GM04503 (cell line): ENCODE results near the gene GEN1.

Source experiments
- DNase-seq: peaks from one replicate; pipeline ENCODE4 v3.0.0-alpha.2; 2012; ENCODE audit warnings: low read depth

Gene GEN1

GRCh38 chr2:17753803-17754663 lies at the start of gene GEN1, which contains the start of gene SMC6:
Gene GEN1 (plus strand): TSS chr2:17754138. CDS start chr2:17759944, 5,806 bp downstream.
Gene SMC6 (minus strand): TSS chr2:17753810. CDS start chr2:17745946, 7,864 bp downstream.
- DNase-seq = peak; percentile 55

DNA sequence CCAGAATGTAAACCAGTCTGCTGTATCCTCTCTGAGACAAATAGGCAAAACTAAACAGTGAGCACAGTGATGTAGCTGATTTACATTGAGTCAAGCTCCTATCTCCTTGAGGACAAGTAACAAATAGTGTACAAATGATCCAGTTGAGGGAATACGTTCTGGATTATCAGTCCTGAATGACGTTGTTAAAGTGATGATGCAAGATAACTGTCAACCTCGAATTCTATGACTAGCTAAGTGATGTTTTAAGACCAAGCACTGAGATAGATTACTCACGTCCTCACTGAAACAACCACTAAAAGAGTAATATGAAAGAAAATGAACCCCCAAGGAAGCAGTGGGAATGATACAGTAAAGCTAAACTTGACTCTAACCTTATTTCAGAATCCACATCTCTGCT lies 47.1 kb upstream of the GEN1 start:
- DNase-seq = no peak

GRCh38 chr2:17708501-17708900 lies 45.4 kb upstream of the GEN1 start:
- no peak for DNase-seq

GRCh38 chr2:17709897-17710296 lies 44.0 kb upstream of the GEN1 start:
- DNase-seq = no peak

- DNase-seq = no peak
Measured at GRCh38 chr2:17710547-17711248, 43.2 kb upstream of the GEN1 start.

GRCh38 chr2:17713291-17713690 lies 40.6 kb upstream of the GEN1 start:
- no peak for DNase-seq

- DNase-seq = no peak
Measured at GRCh38 chr2:17717666-17718065, 36.3 kb upstream of the GEN1 start.

- no peak for DNase-seq
Measured at GRCh38 chr2:17718689-17719088, 35.2 kb upstream of the GEN1 start.

DNA sequence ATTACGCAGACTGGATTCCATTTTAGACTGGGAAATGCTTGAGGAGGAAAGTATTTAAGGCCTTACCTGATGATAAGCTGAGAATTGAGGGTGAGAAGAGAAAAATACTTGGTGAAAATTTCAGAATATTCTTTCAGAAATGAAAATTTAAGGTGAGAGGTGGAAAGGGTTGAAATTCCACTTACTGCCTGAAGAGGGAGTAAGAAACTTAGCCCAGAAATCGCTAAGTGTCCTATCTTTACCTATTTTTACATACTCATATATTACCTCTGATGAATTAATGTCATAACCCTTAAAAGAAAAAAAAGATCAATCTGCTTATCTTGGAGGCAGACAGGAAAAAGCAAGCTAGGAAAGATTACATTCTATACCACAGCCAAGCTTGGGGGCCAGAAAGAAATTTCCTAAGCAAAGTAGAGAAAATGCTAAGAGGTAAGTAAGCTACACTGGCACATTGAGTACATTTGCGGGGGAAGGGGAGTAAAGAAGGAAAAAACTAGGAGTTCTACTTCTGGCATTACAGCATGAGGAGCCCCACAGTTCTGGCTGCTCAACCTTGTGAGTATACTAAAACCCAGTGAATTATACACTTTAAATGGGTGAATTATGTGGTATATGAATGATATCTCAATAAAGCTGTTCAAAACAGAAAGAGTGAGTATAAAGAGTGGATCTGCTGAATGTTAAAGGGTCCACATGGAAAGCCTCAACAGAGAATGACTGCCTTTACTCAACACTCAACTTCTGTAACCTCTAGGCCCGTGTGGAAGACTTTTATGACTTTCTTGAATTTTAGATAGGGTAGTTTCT lies 34.2 kb upstream of the GEN1 start:
- no peak for DNase-seq

DNA sequence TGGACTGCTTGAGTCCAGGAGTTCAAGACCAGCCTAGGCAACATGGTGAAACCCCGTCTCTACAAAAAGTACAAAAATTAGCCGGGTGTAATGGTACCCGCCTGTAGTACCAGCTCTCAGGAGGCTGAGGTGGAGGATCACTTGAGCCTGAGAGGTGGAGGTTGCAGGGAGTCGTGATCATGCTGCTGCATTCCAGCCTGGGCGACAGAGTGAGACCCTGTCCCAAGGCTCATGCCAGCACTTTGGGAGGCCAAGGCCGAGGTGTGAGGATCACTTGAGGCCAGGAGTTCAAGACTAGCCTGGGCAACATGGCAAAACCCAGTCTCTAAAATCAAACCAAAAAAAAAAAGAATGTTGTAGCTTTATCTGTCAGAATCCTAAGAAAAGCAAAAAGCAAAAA lies 25.7 kb upstream of the GEN1 start:
- DNase-seq = no peak

- no peak for DNase-seq
Measured at GRCh38 chr2:17729880-17730279, 24.1 kb upstream of the GEN1 start.

DNA sequence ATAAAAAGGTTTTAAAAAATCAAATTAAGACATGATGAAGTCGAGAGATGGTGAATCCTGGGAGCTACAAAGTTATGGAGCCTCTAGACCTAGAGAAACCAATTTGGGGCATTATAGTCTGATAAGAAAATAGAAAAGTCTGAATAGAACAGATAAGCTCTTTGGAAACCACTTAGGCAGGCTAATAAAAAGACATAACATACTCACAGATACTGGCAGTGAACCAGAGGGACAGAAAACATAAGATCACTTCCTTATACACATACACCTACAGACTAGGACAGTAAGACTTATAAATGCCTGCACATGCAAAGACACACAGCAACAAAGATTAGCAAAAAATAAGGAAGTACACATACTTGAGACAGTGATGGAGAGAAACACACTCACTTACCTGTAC lies 20.3 kb upstream of the GEN1 start:
- DNase-seq = no peak

- no peak for DNase-seq
Measured at GRCh38 chr2:17735864-17736263, 18.1 kb upstream of the GEN1 start.

DNA sequence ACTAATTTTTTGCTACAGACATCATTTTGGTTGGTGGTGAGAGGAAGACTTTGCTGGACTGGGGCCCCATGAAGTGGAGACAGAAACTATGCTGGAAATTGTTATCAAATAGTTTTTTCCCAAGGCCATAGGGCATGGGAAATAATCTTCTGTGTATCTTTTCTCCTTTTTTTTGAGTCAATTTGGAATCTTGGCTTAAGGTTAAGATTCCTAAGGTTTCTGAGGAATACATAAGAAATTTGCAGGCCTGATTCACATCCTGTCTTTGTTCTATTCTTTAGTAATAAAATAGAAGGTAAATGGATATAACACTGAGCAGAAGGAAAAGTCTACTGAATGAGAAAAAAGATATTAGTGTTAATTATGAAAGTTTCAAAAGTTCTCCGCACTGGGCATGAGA lies 16.9 kb upstream of the GEN1 start:
- DNase-seq = peak; percentile 68

DNA sequence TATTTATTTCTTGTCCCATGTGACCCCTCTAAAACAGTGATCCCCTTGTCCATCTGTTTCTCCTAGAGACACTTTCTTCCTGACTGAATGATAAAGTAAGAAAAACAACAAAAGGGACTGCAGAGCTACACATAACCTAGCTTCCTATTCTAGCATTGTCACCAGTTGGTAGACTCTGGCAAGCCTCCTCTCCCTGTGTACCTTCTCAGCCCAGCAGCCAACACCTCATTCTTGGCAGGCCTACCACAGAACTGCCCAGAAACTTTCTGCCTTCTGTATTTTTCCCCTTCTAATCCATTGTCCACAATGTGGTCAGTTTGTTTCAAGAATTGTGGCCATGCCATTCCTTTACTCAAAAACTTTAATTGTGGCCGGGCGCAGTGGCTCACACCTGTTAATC lies 13.7 kb upstream of the GEN1 start:
- DNase-seq = no peak

GRCh38 chr2:17747684-17748452 lies 6.1 kb upstream of the GEN1 start:
- no peak for DNase-seq

DNA sequence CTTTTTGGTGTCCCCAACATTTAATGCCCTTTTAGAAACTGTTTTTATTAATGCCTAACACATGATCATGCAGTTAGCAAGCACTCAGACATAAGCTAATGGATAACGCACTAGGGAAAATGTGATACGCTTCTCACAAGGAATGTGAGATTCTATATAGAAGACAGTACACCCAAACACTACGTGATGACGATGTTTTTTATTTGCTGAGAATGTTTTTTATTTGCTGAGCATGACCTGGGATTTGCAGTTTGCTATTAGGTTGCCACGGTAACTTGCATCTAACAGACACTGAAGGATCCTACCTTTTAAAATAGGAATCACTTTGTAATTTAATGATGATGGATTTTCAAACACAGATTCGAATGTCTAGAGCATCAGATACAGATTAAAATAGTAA lies 5.2 kb upstream of the GEN1 start:
- DNase-seq = no peak

DNA sequence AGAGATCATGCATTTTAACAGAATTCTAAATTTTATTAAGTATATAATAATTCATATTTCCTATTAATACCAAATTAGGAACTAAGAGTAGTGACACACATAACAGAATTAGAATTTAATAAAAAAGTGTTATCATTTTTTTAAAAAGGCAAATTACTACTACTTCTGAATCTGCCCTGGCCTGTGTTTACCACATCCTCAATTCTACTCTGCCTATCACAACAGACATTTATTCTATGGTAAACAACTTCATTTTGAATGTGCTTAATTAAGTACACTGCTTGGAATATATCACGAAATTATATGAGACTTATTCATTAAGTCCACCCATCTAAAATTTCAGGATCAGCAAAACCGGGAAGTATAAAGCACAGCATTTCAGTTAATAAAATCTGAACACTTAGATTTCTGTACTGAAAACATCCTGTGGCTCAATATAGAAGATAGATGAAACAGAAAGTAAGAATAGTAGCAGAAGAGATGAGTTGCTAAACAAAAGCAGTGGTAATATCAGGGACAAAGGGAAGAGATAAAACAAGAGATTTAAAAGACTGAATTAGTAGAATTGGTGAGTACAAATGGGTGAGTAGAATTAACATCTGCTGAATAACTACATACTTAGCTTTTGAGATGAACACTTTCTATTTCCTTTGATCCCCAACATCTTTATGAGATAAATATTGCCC lies 4.0 kb upstream of the GEN1 start:
- no peak for DNase-seq

DNA sequence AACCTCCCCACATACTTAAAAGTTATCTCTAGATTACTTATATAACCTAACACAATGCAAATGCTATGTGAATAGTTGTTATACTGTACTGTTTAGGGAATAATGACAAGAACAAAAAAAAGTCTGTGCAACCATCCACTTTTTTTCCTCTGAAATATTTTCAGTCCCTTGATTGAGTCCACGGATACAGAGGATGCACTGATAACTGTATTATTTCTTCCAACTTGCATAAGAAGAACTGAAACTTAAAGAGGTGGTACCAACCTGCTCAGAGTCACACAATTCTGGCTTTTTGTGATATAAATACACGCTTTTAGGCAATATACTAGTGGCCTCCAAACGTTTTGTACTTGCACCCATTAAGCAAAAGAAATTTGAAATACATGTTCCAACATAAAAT lies 1.7 kb upstream of the GEN1 start:
- DNase-seq = no peak

DNA sequence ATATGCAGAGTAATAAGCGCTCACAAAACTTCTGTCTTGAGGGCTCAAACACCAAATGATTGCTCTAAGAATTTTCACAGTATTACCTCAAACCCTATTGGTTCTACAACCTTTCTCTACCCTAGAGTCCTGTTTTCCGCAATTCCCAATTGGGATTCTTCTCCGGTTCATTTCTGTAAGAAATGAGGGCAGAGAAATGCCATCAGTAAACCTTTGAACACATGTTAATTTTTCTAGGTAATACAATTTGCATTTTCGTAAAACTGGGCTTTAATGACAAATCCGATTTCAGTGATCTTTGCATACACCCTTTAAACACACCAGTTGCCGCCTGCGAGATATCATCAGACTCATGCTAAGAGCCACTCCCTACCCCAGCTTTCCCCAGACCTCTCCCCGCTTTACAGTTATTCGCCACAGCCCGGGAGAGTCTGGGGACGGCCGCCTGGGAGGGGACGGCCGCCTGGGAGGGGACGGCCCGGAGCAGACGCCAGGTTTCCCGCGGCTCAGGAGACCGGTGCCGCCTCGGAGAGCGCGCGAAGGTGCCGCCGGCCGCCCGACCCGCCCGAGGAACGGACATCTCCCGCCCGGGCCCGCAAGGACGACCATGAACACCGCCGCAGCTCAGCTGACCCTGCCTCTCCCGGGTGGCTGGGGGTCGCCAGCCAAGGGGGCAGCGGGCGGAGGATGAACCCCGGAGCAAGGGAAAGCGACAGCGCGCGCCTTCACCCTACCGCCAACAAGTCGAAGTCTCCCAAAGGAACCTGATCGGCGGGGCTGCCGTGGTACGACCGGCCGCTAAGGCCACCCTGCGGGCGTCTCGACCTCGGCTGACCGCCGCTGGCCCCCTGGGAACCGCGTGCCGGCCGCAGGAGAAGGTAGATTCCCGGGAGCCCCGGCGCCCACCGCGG lies 791 bp upstream of the GEN1 start:
- no peak for DNase-seq
